Mucosa of stomach (tissue), 1 donor: ENCODE data around the gene TPM2.

ENCODE experiments used
- H3K27me3 ChIP-seq: one replicate; pipeline ENCODE4 v1.7.0; 2013; ENCODE audit warnings: mild to moderate bottlenecking, low read length; ENCODE audit not compliant: control insufficient read depth, insufficient read depth
- H3K36me3 ChIP-seq: one replicate; pipeline ENCODE4 v1.7.0; 2013; ENCODE audit warnings: low read length; ENCODE audit not compliant: control insufficient read depth, insufficient read depth
- H3K4me1 ChIP-seq: one replicate; pipeline ENCODE4 v1.7.0; 2013; ENCODE audit warnings: mild to moderate bottlenecking, low read length; ENCODE audit not compliant: control insufficient read depth, insufficient read depth
- H3K4me3 ChIP-seq: one replicate; pipeline ENCODE4 v1.7.0; 2013; ENCODE audit warnings: low read length
- H3K9ac ChIP-seq: one replicate; pipeline ENCODE4 v1.7.0; 2013; ENCODE audit warnings: mild to moderate bottlenecking, low read length, moderate library complexity
- H3K9me3 ChIP-seq: one replicate; pipeline ENCODE4 v1.7.0; 2013; ENCODE audit warnings: mild to moderate bottlenecking, low read length, moderate library complexity; ENCODE audit not compliant: control insufficient read depth
- donor health status: Pancreatic carcinoma.

Gene TPM2

GRCh38 chr9:35702696-35703095 is 13.0 kb upstream of the TPM2 start:
- Histone ChIP-seq H3K4me1 (no peaks in the 10 kb centered on the region), H3K27me3 (no peaks in the 10 kb centered on the region), H3K9me3 (no peaks in the 10 kb centered on the region), H3K9ac (no peak overlapping the region), H3K4me3 (no peak overlapping the region), H3K36me3 (peaks cover 75% of the 10 kb centered on the region)

DNA sequence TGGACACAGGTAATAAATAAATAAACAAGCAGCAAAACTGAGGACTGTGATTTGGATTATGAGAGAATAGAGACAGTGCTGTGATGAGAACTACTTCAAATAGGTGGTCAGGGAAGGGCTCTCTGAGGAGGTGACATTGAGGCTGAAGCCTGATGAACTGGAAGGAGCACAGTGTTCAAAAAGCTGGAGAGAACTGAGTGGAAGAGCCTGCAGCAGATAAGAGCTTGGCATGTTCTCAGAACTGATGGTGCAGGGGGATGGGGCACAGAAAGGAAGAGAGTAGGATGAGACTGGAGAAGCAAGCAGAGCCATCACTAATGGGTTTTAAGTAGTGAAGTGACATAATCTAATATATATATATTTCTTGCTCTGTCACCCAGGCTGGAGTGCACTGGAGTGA is 11.2 kb upstream of the TPM2 start:
- Histone ChIP-seq H3K9me3 (no peaks in the 10 kb centered on the region), H3K27me3 (no peaks in the 10 kb centered on the region), H3K36me3 (peaks cover 72% of the 10 kb centered on the region), H3K9ac (no peak overlapping the region), H3K4me1 (peaks cover 13% of the 10 kb centered on the region), H3K4me3 (no peak overlapping the region)

DNA sequence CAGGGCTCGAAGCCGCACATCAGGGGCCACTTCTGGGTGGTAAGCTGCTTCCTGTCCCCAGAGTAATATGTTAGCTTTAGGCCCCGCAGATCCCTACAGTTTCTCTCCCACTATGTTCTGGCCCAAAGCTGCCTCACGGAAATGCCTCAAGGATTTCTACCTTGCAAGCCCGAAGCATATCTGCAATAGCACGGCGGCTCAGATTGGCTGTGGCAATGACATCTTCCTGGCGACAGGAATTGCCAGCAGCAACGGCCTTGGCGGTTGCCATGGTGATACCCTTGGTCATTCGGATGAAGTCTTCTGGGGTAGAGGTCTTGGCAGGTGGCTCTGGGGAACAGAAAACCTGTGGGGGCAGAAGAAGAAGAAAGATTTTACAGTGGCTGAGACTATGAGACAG is 10.3 kb upstream of the TPM2 start:
- Histone ChIP-seq H3K9me3 (no peaks in the 10 kb centered on the region), H3K27me3 (no peaks in the 10 kb centered on the region), H3K9ac (no peak overlapping the region), H3K36me3 (peaks cover 62% of the 10 kb centered on the region), H3K4me3 (no peak overlapping the region), H3K4me1 (peaks cover 20% of the 10 kb centered on the region)

DNA sequence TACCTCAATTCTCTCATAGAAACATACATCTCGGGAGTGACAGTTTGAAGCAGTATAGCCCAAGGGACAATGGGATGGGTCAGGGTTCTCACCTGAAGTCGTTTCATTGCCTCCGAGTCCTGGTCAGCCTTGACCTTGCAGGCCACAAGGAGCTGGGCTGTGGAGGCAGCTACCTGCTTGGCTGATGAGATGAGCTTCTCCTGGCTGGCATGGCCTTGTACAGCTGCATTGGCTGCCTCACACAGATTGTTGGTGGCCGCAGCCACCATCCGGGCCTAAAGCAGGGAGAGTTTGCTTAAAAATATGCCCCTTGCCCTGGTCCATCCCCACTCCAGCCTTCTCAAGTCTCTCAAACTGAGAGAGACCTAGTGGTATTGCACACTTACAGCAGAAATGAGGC is 8.5 kb upstream of the TPM2 start:
- H3K27me3 ChIP-seq = no peaks in the 10 kb centered on the region
- H3K36me3 ChIP-seq = peaks cover 45% of the 10 kb centered on the region
- no peak overlapping the region for H3K9ac ChIP-seq
- peaks cover 23% of the 10 kb centered on the region for H3K4me1 ChIP-seq
- H3K4me3 ChIP-seq = no peak overlapping the region
- no peaks in the 10 kb centered on the region for H3K9me3 ChIP-seq

GRCh38 chr9:35697486-35697885 is 7.8 kb upstream of the TPM2 start:
- Histone ChIP-seq H3K36me3 (peaks cover 45% of the 10 kb centered on the region), H3K4me1 (peaks cover 23% of the 10 kb centered on the region), H3K9me3 (no peaks in the 10 kb centered on the region), H3K4me3 (no peak overlapping the region), H3K9ac (peak overlapping the region; percentile 34), H3K27me3 (no peaks in the 10 kb centered on the region)

DNA sequence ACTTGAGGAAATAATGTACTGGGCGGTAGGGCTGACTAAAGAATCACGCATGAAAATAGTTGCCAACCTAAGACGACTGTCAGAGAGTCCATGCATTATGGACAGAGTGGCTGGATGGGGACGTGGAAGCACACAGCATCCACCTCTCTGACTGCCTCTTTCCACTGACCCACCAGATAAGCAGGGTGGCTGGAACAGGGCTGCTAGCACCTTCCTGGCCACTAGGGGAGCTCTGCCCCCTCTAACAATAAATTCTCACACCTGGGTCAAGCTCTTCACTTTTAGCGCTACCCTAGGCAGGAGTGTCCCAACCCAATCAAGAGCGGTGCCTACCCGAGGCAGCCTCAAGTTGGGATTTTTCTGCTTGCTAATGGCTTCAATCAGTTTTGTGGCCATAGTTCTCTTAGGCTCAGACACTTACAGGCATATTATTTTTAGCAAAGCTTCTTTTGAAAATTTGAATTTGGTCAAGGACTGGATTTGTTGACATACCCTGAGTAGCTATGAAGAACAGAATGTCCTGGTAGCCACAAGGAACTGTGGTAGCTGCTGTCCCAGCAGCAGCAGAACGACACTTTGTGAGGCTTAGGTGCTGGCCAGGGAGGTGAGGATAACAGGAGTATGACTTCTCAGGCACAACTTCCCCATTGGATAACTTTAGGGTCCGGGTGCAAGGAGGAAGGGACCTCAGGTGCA is 6.9 kb upstream of the TPM2 start:
- H3K27me3 ChIP-seq = no peaks in the 10 kb centered on the region
- H3K4me3 ChIP-seq = no peak overlapping the region
- H3K36me3 ChIP-seq = peaks cover 40% of the 10 kb centered on the region
- peak overlapping the region; percentile 34 for H3K9ac ChIP-seq
- H3K9me3 ChIP-seq = no peaks in the 10 kb centered on the region
- H3K4me1 ChIP-seq = peaks cover 24% of the 10 kb centered on the region

- no peak overlapping the region for H3K4me3 ChIP-seq
- peaks cover 38% of the 10 kb centered on the region for H3K36me3 ChIP-seq
- H3K9me3 ChIP-seq = no peaks in the 10 kb centered on the region
- H3K9ac ChIP-seq = peak overlapping the region; percentile 34
- no peaks in the 10 kb centered on the region for H3K27me3 ChIP-seq
- H3K4me1 ChIP-seq = peaks cover 30% of the 10 kb centered on the region
These were observed 6.2 kb upstream of the TPM2 start for GRCh38 chr9:35695943-35696401.

GRCh38 chr9:35691757-35692301 is 2.1 kb upstream of the TPM2 start:
- Histone ChIP-seq H3K9ac (no peak overlapping the region), H3K9me3 (no peaks in the 10 kb centered on the region), H3K36me3 (peaks cover 1% of the 10 kb centered on the region), H3K27me3 (no peaks in the 10 kb centered on the region), H3K4me1 (peaks cover 40% of the 10 kb centered on the region), H3K4me3 (no peak overlapping the region)

- Histone ChIP-seq H3K36me3 (no peaks in the 10 kb centered on the region), H3K9me3 (no peaks in the 10 kb centered on the region), H3K4me3 (peak overlapping the region; percentile 46), H3K9ac (peak overlapping the region; percentile 87), H3K27me3 (no peaks in the 10 kb centered on the region), H3K4me1 (peaks cover 34% of the 10 kb centered on the region)
These were observed 1.6 kb upstream of the TPM2 start for GRCh38 chr9:35691334-35691650.

- Histone ChIP-seq H3K36me3 (no peaks in the 10 kb centered on the region), H3K4me3 (peak overlapping the region; percentile 46), H3K4me1 (peaks cover 29% of the 10 kb centered on the region), H3K27me3 (no peaks in the 10 kb centered on the region), H3K9me3 (no peaks in the 10 kb centered on the region), H3K9ac (peak overlapping the region; percentile 87)
These were observed 1.0 kb upstream of the TPM2 start for GRCh38 chr9:35690614-35691333.

DNA sequence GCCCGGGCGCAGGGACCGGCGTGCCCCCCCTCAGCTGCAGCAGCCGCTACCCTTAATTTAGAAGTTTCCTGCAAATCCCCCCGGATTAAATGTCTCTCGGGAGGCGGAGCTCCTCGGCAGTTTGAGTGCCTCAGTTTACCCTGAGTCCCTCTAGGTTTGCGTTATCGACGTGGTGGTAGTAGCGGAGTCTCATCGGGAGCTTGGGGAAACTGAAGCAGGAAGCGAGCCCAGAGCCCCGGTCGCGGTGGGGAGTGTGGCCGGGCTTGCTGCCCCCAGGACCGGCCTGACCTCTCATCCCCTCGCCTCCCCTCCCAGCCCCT is 529 bp upstream of the TPM2 start:
- Histone ChIP-seq H3K4me1 (peaks cover 25% of the 10 kb centered on the region), H3K9ac (peak overlapping the region; percentile 87), H3K9me3 (no peaks in the 10 kb centered on the region), H3K27me3 (no peaks in the 10 kb centered on the region), H3K36me3 (no peaks in the 10 kb centered on the region), H3K4me3 (no peak overlapping the region)
